Measurements from ENCODE around the gene LITAFD.

LITAFD gene

GRCh38 chr16:8899709-8900317 is 17.7 kb downstream of the LITAFD start:
- Histone ChIP-seq H3K4me1 (no peaks in the 10 kb centered on the region), H3K27me3 (no peaks in the 10 kb centered on the region), H3K4me3 (no peak overlapping the region), H3K36me3 (peaks cover 97 to 100% (median 97%) of the 10 kb centered on the region in 3 donors), H3K27ac (no peak overlapping the region), H3K9me3 (no peaks in the 10 kb centered on the region)
- no peak for TF ChIP-seq CTCF (IDR thresholded peaks at IDR 0.05)
- intact Hi-C loops (cut with DNase I; ENCODE audit: low total_unique reads) = no loop called here
- no peak for DNase-seq

DNA sequence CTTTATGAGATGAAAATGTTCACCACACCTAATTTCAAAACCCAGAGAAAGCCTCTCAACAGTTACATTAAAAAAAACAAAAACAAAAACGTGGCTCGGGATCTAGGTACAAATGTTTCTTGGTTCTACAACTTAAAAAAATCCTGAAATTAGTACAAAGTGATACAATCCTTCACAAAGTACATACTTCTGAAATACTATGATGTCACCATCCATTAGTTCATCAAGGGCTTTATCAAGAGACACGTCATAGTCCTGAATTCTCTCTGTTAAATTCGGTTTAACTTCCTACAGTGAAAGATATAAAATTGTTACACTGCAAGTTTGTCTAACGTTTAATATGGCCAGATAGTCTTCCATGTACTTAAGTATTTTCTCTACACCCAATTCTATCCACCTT is 18.2 kb downstream of the LITAFD start:
- no peak for DNase-seq
- TF ChIP-seq CTCF (IDR thresholded peaks at IDR 0.05) = no peak
- H3K4me1 ChIP-seq = no peaks in the 10 kb centered on the region
- no peaks in the 10 kb centered on the region for H3K27me3 ChIP-seq
- H3K9me3 ChIP-seq = no peaks in the 10 kb centered on the region
- peaks cover 97 to 100% (median 97%) of the 10 kb centered on the region in 3 donors for H3K36me3 ChIP-seq
- H3K4me3 ChIP-seq = no peak overlapping the region
- H3K27ac ChIP-seq = no peak overlapping the region
- intact Hi-C loops (cut with DNase I; ENCODE audit: low total_unique reads) = no loop called here

GRCh38 chr16:8901320-8901861 is 19.2 kb downstream of the LITAFD start:
- intact Hi-C loops (cut with DNase I; ENCODE audit: low total_unique reads) = no loop called here
- peaks cover 97 to 100% (median 97%) of the 10 kb centered on the region in 3 donors for H3K36me3 ChIP-seq

DNA sequence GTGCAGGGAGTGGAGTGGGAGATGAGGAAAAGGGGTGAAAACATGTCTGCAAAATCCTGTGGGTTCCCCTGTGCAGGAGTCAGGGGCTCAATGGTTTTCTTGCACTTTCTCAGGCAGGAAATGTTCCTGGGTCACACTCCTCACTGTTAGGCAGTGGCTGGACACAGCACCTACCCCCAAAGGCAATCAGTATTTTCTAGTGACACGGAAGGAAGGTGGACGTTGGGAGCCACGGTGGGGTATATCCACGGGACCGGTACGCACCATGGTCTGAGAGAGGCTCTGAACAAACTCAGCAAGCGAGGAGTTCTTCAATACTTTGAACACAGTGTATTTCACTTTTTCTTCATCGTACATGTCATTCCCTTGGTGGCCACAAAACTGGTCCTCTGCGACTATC is 20.9 kb downstream of the LITAFD start:
- intact Hi-C loops (cut with DNase I; ENCODE audit: low total_unique reads) = no loop called here
- H3K9me3 ChIP-seq = no peaks in the 10 kb centered on the region
- no peak for TF ChIP-seq CTCF (IDR thresholded peaks at IDR 0.05)
- H3K4me1 ChIP-seq = peaks cover 0 to 19% (median 0%) of the 10 kb centered on the region in 4 donors
- no peak overlapping the region for H3K27ac ChIP-seq
- peaks cover 85 to 99% (median 90%) of the 10 kb centered on the region in 3 donors for H3K36me3 ChIP-seq
- no peak overlapping the region for H3K4me3 ChIP-seq
- no peak for DNase-seq
- no peaks in the 10 kb centered on the region for H3K27me3 ChIP-seq

More at GRCh38 chr16:8901320-8901861, 19.2 kb downstream of the LITAFD start:
- no peak for TF ChIP-seq CTCF (IDR thresholded peaks at IDR 0.05)
- Histone ChIP-seq H3K9me3 (no peaks in the 10 kb centered on the region), H3K27ac (no peak overlapping the region), H3K4me1 (peaks cover 0 to 6% (median 0%) of the 10 kb centered on the region in 4 donors), H3K4me3 (no peak overlapping the region), H3K27me3 (no peaks in the 10 kb centered on the region)
- DNase-seq = no peak

GRCh38 chr16:8904018-8904430 is 21.9 kb downstream of the LITAFD start:
- H3K27me3 ChIP-seq = no peaks in the 10 kb centered on the region
- H3K27ac ChIP-seq = no peak overlapping the region
- no peak overlapping the region for H3K4me3 ChIP-seq
- H3K4me1 ChIP-seq = peaks cover 0 to 19% (median 0%) of the 10 kb centered on the region in 4 donors
- H3K36me3 ChIP-seq = peaks cover 85 to 99% (median 90%) of the 10 kb centered on the region in 3 donors
- no peak for TF ChIP-seq CTCF (IDR thresholded peaks at IDR 0.05)
- intact Hi-C loops (cut with DNase I; ENCODE audit: low total_unique reads) = no loop called here
- no peak for DNase-seq
- H3K9me3 ChIP-seq = no peaks in the 10 kb centered on the region

Data from tibial artery (tissue), 4 donors.